ENCODE measurements around the gene ZNF865. TPM values are rescaled to one million over a fixed set of nuclear protein-coding genes. Genes with fewer than 3 reads are reported as not detected.

Gene ZNF865
- total and polyA plus RNA-seq, 2 of the 4 experiments (the other 2 are of a cell fraction), result under 0.01 to 4.6 TPM

- WGBS, 2 experiments (ENCODE audit: extremely low coverage in 2 of 2, insufficient read length in 1 of 2), result 45% methylated on average over 6 of the region's 12 CpGs; no CpG with 5 or more reads in 1 of the 2 experiments
- Histone ChIP-seq H3K9me1 (ENCODE audit: insufficient read depth, low read length) (peaks cover 10% of the 10 kb centered on the region), H2BK120ac (ENCODE audit: low read depth, low read length) (0 out of 2 replicates have a peak overlapping the region, but pooled peaks have one; percentile 41), H3K27me3 (ENCODE audit: control insufficient read depth, insufficient read depth, low read length) (no peaks in the 10 kb centered on the region), H4K8ac (ENCODE audit: low read depth in 2 of 2, low read length in 2 of 2) (peak overlapping the region; percentile 97 to 100), H3K4me2 (ENCODE audit: low read depth, low read length) (peak overlapping the region; percentile 78), H2AK5ac (ENCODE audit: low read depth, low read length) (peak overlapping the region; percentile 54; the same call in 1 of the 2 replicates), H3K9me3 (ENCODE audit: control insufficient read depth, insufficient read depth, low read length) (no peaks in the 10 kb centered on the region), H2BK5ac (ENCODE audit: low read depth, low read length, poor library complexity, severe bottlenecking) (peak overlapping the region; percentile 61), H3K14ac (replicated peaks; ENCODE audit: low read depth, low read length) (peak overlapping the region; percentile 85), H3K4ac (ENCODE audit: low read depth, low read length) (peak overlapping the region; percentile 80), H3K4me3 (ENCODE audit: insufficient read depth, low read depth, low read length) (peak overlapping the region; percentile 87), H3K27ac (ENCODE audit: insufficient read depth, low read length) (peak overlapping the region; percentile 87), H3K23ac (ENCODE audit: low read depth, low read length) (peak overlapping the region; percentile 54; the same call in 1 of the 2 replicates), H4K20me1 (ENCODE audit: insufficient read depth, low read length) (no peaks in the 10 kb centered on the region; the same call in 1 of the 2 replicates), H3K79me1 (ENCODE audit: low read depth in 1 of 2, low read length in 2 of 2) (peaks cover 4 to 26% of the 10 kb centered on the region in 2 experiments; a peak in 3 of 4 replicates), H2AFZ (replicated peaks; ENCODE audit: low read length, poor library complexity) (peak overlapping the region; percentile 96), H3K18ac (ENCODE audit: low read depth, low read length) (no peak overlapping the region; the same call in 1 of the 2 replicates), H2AK9ac (replicated peaks; ENCODE audit: low read depth, low read length, poor library complexity) (peak overlapping the region; percentile 91), H2BK15ac (ENCODE audit: low read depth, low read length) (no peak overlapping the region; the same call in 2 of the 3 replicates), H2BK20ac (ENCODE audit: low read depth, low read length) (no peak overlapping the region), H3K56ac (ENCODE audit: extremely low read depth, insufficient read depth, low read length) (peak overlapping the region; percentile 28; the same call in 1 of the 2 replicates), H3K9ac (ENCODE audit: low read depth, low read length) (peak overlapping the region; percentile 72), H3K36me3 (ENCODE audit: control insufficient read depth, insufficient read depth, low read length) (peaks cover 14% of the 10 kb centered on the region), H3K4me1 (ENCODE audit: control insufficient read depth, insufficient read depth, low read length) (peaks cover 9% of the 10 kb centered on the region), H4K5ac (ENCODE audit: low read depth, low read length) (peak overlapping the region; percentile 88), H4K91ac (ENCODE audit: insufficient read depth, low read depth, low read length) (peak overlapping the region; percentile 64)
- DNase-seq, result no peak
- BruUV-seq (replicated peaks), result no TSS peak
- TF ChIP-seq RAD21 (IDR thresholded peaks at IDR 0.05; ENCODE audit: low read length) (no peak), USF2 (IDR thresholded peaks at IDR 0.05; ENCODE audit: low read depth, low read length) (no peak), CEBPB (IDR thresholded peaks at IDR 0.05; ENCODE audit: low read depth, low read length) (no peak), MAFK (IDR thresholded peaks at IDR 0.05; ENCODE audit: low read depth, low read length) (no peak), FOS (IDR thresholded peaks at IDR 0.05; ENCODE audit: low read depth, low read length) (no peak), SMC3 (IDR thresholded peaks at IDR 0.05; ENCODE audit: low read depth, low read length) (no peak), POLR2A (IDR thresholded peaks at IDR 0.05; ENCODE audit: low read depth, low read length) (no peak), CHD1 (IDR thresholded peaks at IDR 0.05; ENCODE audit: low read depth, low read length) (no peak)
- ChIA-PET POLR2A (ENCODE audit: unreplicated experiment) (interaction anchor here (1.3 kb wide), 1 partner anchor 19 kb away, joined by 8 read pairs; the partner anchor contains the start of genes FIZ1 and ZNF524), CTCF (no interaction called here)
- in situ Hi-C loops (cut with MboI; ENCODE audit: low sequenced_read_pairs), result no loop called here
- intact Hi-C loops (cut with micrococcal nuclease), result loop anchor here (2.0 kb wide), 2 partner anchors 28 to 64 kb away; no protein-coding TSS in a partner anchor
- no peak for ATAC-seq (ENCODE audit: low read depth)
- dilution Hi-C loops (cut with HindIII; ENCODE audit: low sequenced_read_pairs, unreplicated experiment), result no loop called here
These were observed 24.2 kb upstream of the ZNF865 start for GRCh38 chr19:55581145-55581822.

All from IMR-90 (cell line).